Fibroblast of lung (primary cell): ENCODE data around the gene OVOL3.

Experiments used
- CTCF ChIP-seq, 2 donors: IDR thresholded peaks in 1 of 2; conservative IDR thresholded peaks in 1 of 2; 1 replicate in 1 of 2; 2 replicates in 1 of 2; pipeline ENCODE4 v1.5.1; 2011 to 2012; ENCODE audit warnings: low read length in 2 of 2, control low read depth in 1 of 2, inconsistent platforms in 1 of 2, low read depth in 1 of 2, mild to moderate bottlenecking in 1 of 2
- EZH2 ChIP-seq: IDR thresholded peaks from 2 replicates; pipeline ENCODE4 v1.5.1; 2012; ENCODE audit warnings: low read length, control low read depth, mild to moderate bottlenecking; ENCODE audit errors: missing control alignments

GRCh38 chr19:36142046-36142445, 31.1 kb downstream of the OVOL3 start:
- TF ChIP-seq CTCF (conservative IDR thresholded peaks at IDR 0.05 in 1 of 2, IDR thresholded peaks at IDR 0.05 in 1 of 2; ENCODE audit: low read depth in 1 of 2, low read length in 2 of 2) = no peak
- TF ChIP-seq EZH2 = no peak
